MCF 10A (cell line): Measurements from ENCODE around the gene CTRL. TPM values are rescaled to one million over a fixed set of nuclear protein-coding genes. Genes with fewer than 3 reads are reported as not detected.

Source experiments
- BruUV-seq: library from RNA; stranded (reverse); fragments of 400-500 nt; replicated peaks from 2 replicates; lab custom pipeline; 2021; lab: Mats Ljungman, UMichigan
- CTCF ChIA-PET: fragments of 300-600 bp; sonication (Branson Sonifier 250); formaldehyde crosslinking; extraction: SDS; loops from one replicate; lab custom pipeline; 2021; ENCODE audit warnings: antibody characterized with exemption, inconsistent platforms; lab: Yijun Ruan, JAX
- POLR2A ChIA-PET: fragments of 300-600, 350-650 bp; sonication (Branson Sonifier 250); formaldehyde crosslinking; extraction: SDS; loops from one replicate; lab custom pipeline; 2020; ENCODE audit warnings: antibody characterized with exemption, inconsistent platforms; lab: Yijun Ruan, JAX
- DNase-seq: peaks from one replicate; pipeline ENCODE4 v3.0.0-alpha.2; 2018; ENCODE audit not compliant: unreplicated experiment
- H3K27ac Mint-ChIP-seq: one replicate; pipeline ENCODE4 v1.8.0; 2022; ENCODE audit warnings: mild to moderate bottlenecking, low read depth, mixed read lengths; ENCODE audit not compliant: unreplicated experiment
- H3K27me3 Mint-ChIP-seq: one replicate; pipeline ENCODE4 v1.8.0; 2022; ENCODE audit warnings: mixed read lengths; ENCODE audit not compliant: insufficient read depth, unreplicated experiment
- H3K36me3 Mint-ChIP-seq: one replicate; pipeline ENCODE4 v1.8.0; 2022; ENCODE audit warnings: mild to moderate bottlenecking, moderate library complexity, mixed read lengths; ENCODE audit not compliant: insufficient read depth, unreplicated experiment
- H3K4me1 Mint-ChIP-seq: one replicate; pipeline ENCODE4 v1.8.0; 2022; ENCODE audit warnings: mixed read lengths; ENCODE audit not compliant: insufficient read depth, unreplicated experiment
- H3K4me3 Mint-ChIP-seq: one replicate; pipeline ENCODE4 v1.8.0; 2022; ENCODE audit warnings: mild to moderate bottlenecking, moderate library complexity, mixed read lengths; ENCODE audit not compliant: unreplicated experiment
- H3K9me3 Mint-ChIP-seq: one replicate; pipeline ENCODE4 v1.8.0; 2022; ENCODE audit warnings: mixed read lengths; ENCODE audit not compliant: unreplicated experiment
- CTCF ChIP-seq: fragments of 200-600 bp; IDR thresholded peaks from one replicate; pipeline ENCODE4 v1.8.0; 2022; ENCODE audit warnings: antibody characterized with exemption, mild to moderate bottlenecking; ENCODE audit not compliant: unreplicated experiment
- intact Hi-C: fragments of 100-400 bp; cut with micrococcal nuclease; formaldehyde crosslinking; loops from 2 replicates; pipeline ENCODE4 v1.14.1; 2022
- total RNA-seq: library from RNA; stranded (reverse); gene quantifications from 2 replicates; pipeline ENCODE4 v1.2.3, GENCODE V29; 2022

Gene CTRL
- total RNA-seq, 1 experiment from 2014 or later, result 1.6 TPM

- no peak for TF ChIP-seq CTCF
- Mint-ChIP-seq H3K27ac (no peak overlapping the region), H3K27me3 (no peaks in the 10 kb centered on the region), H3K4me1 (peaks cover 9% of the 10 kb centered on the region), H3K36me3 (peaks cover 79% of the 10 kb centered on the region), H3K9me3 (no peaks in the 10 kb centered on the region), H3K4me3 (no peak overlapping the region)
- no peak for DNase-seq
- ChIA-PET CTCF (interaction anchor here (0.7 kb wide), 1 partner anchor 10 kb away, joined by 3 read pairs; no protein-coding TSS in a partner anchor), POLR2A (interaction anchor here (0.6 to 2.5 kb wide), 6 partner anchors 10 to 529 kb away, joined by 3 to 11 read pairs (median 4); partner anchors contain the start of gene PSMB10)
- no TSS peak for BruUV-seq
- intact Hi-C loops, result no loop called here
Observed at GRCh38 chr16:67946966-67947558, 15.4 kb upstream of the CTRL start.

GRCh38 chr16:67946128-67946569 is 14.5 kb upstream of the CTRL start:
- no peaks in the 10 kb centered on the region for H3K27me3 Mint-ChIP-seq
- ChIA-PET POLR2A (interaction anchor here (0.5 to 2.5 kb wide), 4 partner anchors 9 to 15 kb away, joined by 3 to 9 read pairs (median 4); partner anchors contain the start of gene PSMB10), CTCF (interaction anchor here (0.7 kb wide), 1 partner anchor 11 kb away, joined by 3 read pairs; no protein-coding TSS in a partner anchor)
- BruUV-seq, result no TSS peak
- H3K27ac Mint-ChIP-seq, result no peak overlapping the region
- no peak for DNase-seq
- H3K4me1 Mint-ChIP-seq, result peaks cover 9% of the 10 kb centered on the region
- intact Hi-C loops, result no loop called here
- H3K4me3 Mint-ChIP-seq, result no peak overlapping the region
- TF ChIP-seq CTCF, result no peak
- peaks cover 82% of the 10 kb centered on the region for H3K36me3 Mint-ChIP-seq
- no peaks in the 10 kb centered on the region for H3K9me3 Mint-ChIP-seq

GRCh38 chr16:67945392-67945933 is 13.8 kb upstream of the CTRL start:
- no peak for DNase-seq
- POLR2A ChIA-PET, result interaction anchor here (0.5 to 2.5 kb wide), 3 partner anchors 8 to 11 kb away, joined by 3 to 9 read pairs (median 7); partner anchors contain the start of gene PSMB10
- H3K4me3 Mint-ChIP-seq, result no peak overlapping the region
- peaks cover 78% of the 10 kb centered on the region for H3K36me3 Mint-ChIP-seq
- H3K4me1 Mint-ChIP-seq, result peaks cover 9% of the 10 kb centered on the region
- TF ChIP-seq CTCF, result no peak
- no peaks in the 10 kb centered on the region for H3K27me3 Mint-ChIP-seq
- no peaks in the 10 kb centered on the region for H3K9me3 Mint-ChIP-seq
- TSS peak; percentile 24 for BruUV-seq
- no peak overlapping the region for H3K27ac Mint-ChIP-seq
- CTCF ChIA-PET, result interaction anchor here (0.6 kb wide), 1 partner anchor 78 kb away, joined by 3 read pairs; the partner anchor contains the start of genes DDX28 and DUS2
- intact Hi-C loops, result no loop called here
